IMR-90 (cell line): ENCODE data around the gene PHKG2. TPM values are rescaled to one million over a fixed set of nuclear protein-coding genes. Genes with fewer than 3 reads are reported as not detected.

Source experiments
- ATAC-seq: fragments of 200-7000 bp; cut with Tn5 transposase; 2 replicates; pipeline ENCODE4 v1.9.1; 2020; ENCODE audit warnings: low read depth, mild to moderate bottlenecking, moderate library complexity
- BruUV-seq: library from RNA; stranded (reverse); fragments of 400-500 nt; replicated peaks from 2 replicates; lab custom pipeline; 2021; lab: Mats Ljungman, UMichigan
- CTCF ChIA-PET: fragments of 300-600 bp; formaldehyde crosslinking; extraction: SDS; loops from one replicate; lab custom pipeline; 2021; ENCODE audit warnings: antibody characterized with exemption; lab: Yijun Ruan, JAX
- POLR2A ChIA-PET: fragments of 300-600 bp; sonication (Branson Sonifier 250); formaldehyde crosslinking; loops from one replicate; lab custom pipeline; 2022; ENCODE audit warnings: antibody characterized with exemption; ENCODE audit not compliant: unreplicated experiment; lab: Charles Lee
- DNase-seq: peaks from one replicate; pipeline ENCODE4 v3.0.0; 2013
- H2AFZ ChIP-seq: replicated peaks from 2 replicates; pipeline ENCODE3; 2013; ENCODE audit warnings: low read length, mild to moderate bottlenecking; ENCODE audit not compliant: poor library complexity
- H2AK5ac ChIP-seq: 2 replicates; pipeline ENCODE4 v1.6.1; 2013; ENCODE audit warnings: low read depth, low read length, inconsistent platforms
- H2AK9ac ChIP-seq: replicated peaks from 2 replicates; pipeline ENCODE3; 2013; ENCODE audit warnings: mild to moderate bottlenecking, low read depth, low read length, moderate library complexity; ENCODE audit not compliant: poor library complexity
- H2BK120ac ChIP-seq: 2 replicates; pipeline ENCODE4 v1.6.1; 2013; ENCODE audit warnings: low read depth, low read length, inconsistent platforms
- H2BK15ac ChIP-seq: 3 replicates; pipeline ENCODE4 v1.6.1; 2013; ENCODE audit warnings: low read depth, low read length, inconsistent platforms
- H2BK20ac ChIP-seq: 2 replicates; pipeline ENCODE4 v1.6.1; 2013; ENCODE audit warnings: low read depth, mild to moderate bottlenecking, inconsistent platforms, low read length, moderate library complexity
- H2BK5ac ChIP-seq: 2 replicates; pipeline ENCODE4 v1.6.1; 2013; ENCODE audit warnings: mild to moderate bottlenecking, low read depth, low read length, inconsistent platforms; ENCODE audit not compliant: poor library complexity, severe bottlenecking
- H3K14ac ChIP-seq: replicated peaks from 2 replicates; pipeline ENCODE4 v1.6.1; 2013; ENCODE audit warnings: low read depth, low read length, inconsistent platforms
- H3K18ac ChIP-seq: 2 replicates; pipeline ENCODE4 v1.6.1; 2013; ENCODE audit warnings: low read depth, low read length, control low read depth
- H3K23ac ChIP-seq: 2 replicates; pipeline ENCODE4 v1.6.1; 2013; ENCODE audit warnings: low read depth, low read length, inconsistent platforms
- H3K27ac ChIP-seq: 2 replicates; pipeline ENCODE4 v1.5.1; 2013; ENCODE audit warnings: mild to moderate bottlenecking, control low read depth, low read length; ENCODE audit not compliant: insufficient read depth
- H3K27me3 ChIP-seq: 2 replicates; pipeline ENCODE4 v1.6.1; 2013; ENCODE audit warnings: low read length; ENCODE audit not compliant: control insufficient read depth, insufficient read depth
- H3K36me3 ChIP-seq: 2 replicates; pipeline ENCODE4 v1.6.1; 2013; ENCODE audit warnings: low read length, mixed read lengths; ENCODE audit not compliant: control insufficient read depth, insufficient read depth
- H3K4ac ChIP-seq: 2 replicates; pipeline ENCODE4 v1.6.1; 2013; ENCODE audit warnings: low read depth, low read length, inconsistent platforms
- H3K4me1 ChIP-seq: 2 replicates; pipeline ENCODE4 v1.6.1; 2013; ENCODE audit warnings: low read length, mixed read lengths; ENCODE audit not compliant: control insufficient read depth, insufficient read depth
- H3K4me2 ChIP-seq: 2 replicates; pipeline ENCODE4 v1.6.1; 2013; ENCODE audit warnings: low read depth, mild to moderate bottlenecking, control low read depth, low read length, moderate library complexity
- H3K4me3 ChIP-seq: 2 replicates; pipeline ENCODE4 v1.5.1; 2013; ENCODE audit warnings: low read depth, mild to moderate bottlenecking, control low read depth, low read length, moderate library complexity; ENCODE audit not compliant: insufficient read depth
- H3K56ac ChIP-seq: 2 replicates; pipeline ENCODE4 v1.6.1; 2013; ENCODE audit warnings: low read length, inconsistent platforms; ENCODE audit not compliant: insufficient read depth; ENCODE audit errors: extremely low read depth
- H3K79me1 ChIP-seq, 2 experiments: 2 replicates each; pipeline ENCODE4 v1.6.1; 2013; ENCODE audit warnings: low read length in 2 of 2, inconsistent platforms in 1 of 2, low read depth in 1 of 2
- H3K9ac ChIP-seq: 2 replicates; pipeline ENCODE4 v1.6.1; 2013; ENCODE audit warnings: low read depth, low read length, control low read depth
- H3K9me1 ChIP-seq: 2 replicates; pipeline ENCODE4 v1.6.1; 2013; ENCODE audit warnings: low read length, inconsistent platforms; ENCODE audit not compliant: insufficient read depth
- H3K9me3 ChIP-seq: 2 replicates; pipeline ENCODE4 v1.6.1; 2013; ENCODE audit warnings: low read length; ENCODE audit not compliant: control insufficient read depth, insufficient read depth
- H4K20me1 ChIP-seq: 2 replicates; pipeline ENCODE4 v1.6.1; 2013; ENCODE audit warnings: low read length, inconsistent platforms; ENCODE audit not compliant: insufficient read depth
- H4K5ac ChIP-seq: 2 replicates; pipeline ENCODE4 v1.6.1; 2013; ENCODE audit warnings: mild to moderate bottlenecking, low read depth, low read length, control low read depth
- H4K8ac ChIP-seq, 2 experiments: 2 replicates each; pipeline ENCODE4 v1.6.1; 2013; ENCODE audit warnings: low read depth in 2 of 2, low read length in 2 of 2, control low read depth in 1 of 2, inconsistent platforms in 1 of 2
- H4K91ac ChIP-seq: 2 replicates; pipeline ENCODE4 v1.6.1; 2013; ENCODE audit warnings: low read depth, low read length, inconsistent platforms; ENCODE audit not compliant: insufficient read depth
- BHLHE40 ChIP-seq: fragments of 150-350 bp; IDR thresholded peaks from 2 replicates; pipeline ENCODE4 v1.6.1; 2016; ENCODE audit warnings: mild to moderate bottlenecking, low read depth, low read length
- CEBPB ChIP-seq: IDR thresholded peaks from 2 replicates; pipeline ENCODE4 v1.6.1; 2012; ENCODE audit warnings: low read depth, low read length, improper control_type of control experiment
- CHD1 ChIP-seq: IDR thresholded peaks from 2 replicates; pipeline ENCODE4 v1.6.1; 2012; ENCODE audit warnings: low read depth, low read length, improper control_type of control experiment
- FOS ChIP-seq: fragments of 150-350 bp; IDR thresholded peaks from 2 replicates; pipeline ENCODE4 v1.6.1; 2016; ENCODE audit warnings: low read depth, low read length
- MAFK ChIP-seq: IDR thresholded peaks from 2 replicates; pipeline ENCODE4 v1.6.1; 2012; ENCODE audit warnings: low read depth, low read length, improper control_type of control experiment
- MAZ ChIP-seq: IDR thresholded peaks from 2 replicates; pipeline ENCODE4 v1.6.1; 2012; ENCODE audit warnings: low read depth, mild to moderate bottlenecking, low read length, improper control_type of control experiment, moderate library complexity, borderline replicate concordance
- MXI1 ChIP-seq: IDR thresholded peaks from 2 replicates; pipeline ENCODE4 v1.6.1; 2012; ENCODE audit warnings: low read depth, mild to moderate bottlenecking, low read length, moderate library complexity, borderline replicate concordance
- NFE2L2 ChIP-seq: fragments of 150-350 bp; IDR thresholded peaks from 2 replicates; pipeline ENCODE4 v1.6.1; 2016; ENCODE audit warnings: low read depth, mild to moderate bottlenecking, low read length
- POLR2A ChIP-seq: IDR thresholded peaks from 2 replicates; pipeline ENCODE4 v1.6.1; 2012; ENCODE audit warnings: mild to moderate bottlenecking, low read depth, low read length
- RAD21 ChIP-seq: IDR thresholded peaks from 2 replicates; pipeline ENCODE4 v1.6.1; 2012; ENCODE audit warnings: low read length, improper control_type of control experiment
- RCOR1 ChIP-seq: IDR thresholded peaks from 2 replicates; pipeline ENCODE4 v1.6.1; 2012; ENCODE audit warnings: mild to moderate bottlenecking, low read length, improper control_type of control experiment; ENCODE audit not compliant: insufficient replicate concordance
- RFX5 ChIP-seq: IDR thresholded peaks from 2 replicates; pipeline ENCODE4 v1.8.0; 2012; ENCODE audit warnings: low read depth, mild to moderate bottlenecking, low read length, moderate library complexity
- SMC3 ChIP-seq: fragments of 150-350 bp; IDR thresholded peaks from 2 replicates; pipeline ENCODE4 v1.6.1; 2016; ENCODE audit warnings: low read depth, mild to moderate bottlenecking, antibody characterized with exemption, low read length, moderate library complexity
- WGBS, 2 experiments: methylation state at CpG; one replicate each; pipeline versions ENCODE4 v1.1.5 to v1.1.7; 2013; ENCODE audit warnings: missing lambda C conversion rate in 2 of 2; ENCODE audit not compliant: insufficient read length in 1 of 2; ENCODE audit errors: extremely low coverage in 2 of 2; 5-methylcytosine and 5-hydroxymethylcytosine counted together
- dilution Hi-C: fragments of 300-500 bp; cut with HindIII; formaldehyde crosslinking; loops from one replicate; pipeline ENCODE4 v1.14.3; 2018; ENCODE audit warnings: low sequenced_read_pairs; ENCODE audit not compliant: unreplicated experiment
- in situ Hi-C: fragments of 300-500 bp; cut with MboI; formaldehyde crosslinking; loops from 3 replicates; pipeline ENCODE4 v1.14.3; 2019; ENCODE audit warnings: low sequenced_read_pairs, inconsistent platforms, mixed read lengths
- intact Hi-C: fragments of 100-400 bp; cut with micrococcal nuclease; formaldehyde crosslinking; loops from 2 replicates; pipeline ENCODE4 v1.10.0; 2022
- polyA plus RNA-seq, 3 experiments: library from polyadenylated mRNA; depleted of rRNA; stranded (reverse); fragments of >200 nt; gene quantifications; 2 replicates each; pipeline ENCODE4 v1.2.3, GENCODE V29; 2012; ENCODE audit warnings: low replicate concordance in 1 of 3
- total RNA-seq: library from RNA; depleted of rRNA; stranded (reverse); fragments of >200 nt; gene quantifications from 2 replicates; pipeline ENCODE4 v1.2.3, GENCODE V29; 2012
- TF ChIP-seq, protein P1 (sequence below): fragments of 150-350 bp; IDR thresholded peaks from 2 replicates; pipeline ENCODE4 v1.6.1; 2017; ENCODE audit warnings: mild to moderate bottlenecking, antibody characterized with exemption, low read length, low read depth
- TF ChIP-seq, protein P2 (sequence below): conservative IDR thresholded peaks from 2 replicates; pipeline ENCODE4 v1.5.1; 2012; ENCODE audit warnings: mild to moderate bottlenecking, low read depth, low read length, improper control_type of control experiment
- TF ChIP-seq, protein P3 (sequence below): fragments of 150-350 bp; IDR thresholded peaks from 2 replicates; pipeline ENCODE4 v1.6.1; 2016; ENCODE audit warnings: low read depth, mild to moderate bottlenecking, low read length, moderate library complexity, borderline replicate concordance

PHKG2 gene
- total and polyA plus RNA-seq, 2 of the 4 experiments (the other 2 are of a cell fraction): 26.0 to 38.9 TPM

DNA sequence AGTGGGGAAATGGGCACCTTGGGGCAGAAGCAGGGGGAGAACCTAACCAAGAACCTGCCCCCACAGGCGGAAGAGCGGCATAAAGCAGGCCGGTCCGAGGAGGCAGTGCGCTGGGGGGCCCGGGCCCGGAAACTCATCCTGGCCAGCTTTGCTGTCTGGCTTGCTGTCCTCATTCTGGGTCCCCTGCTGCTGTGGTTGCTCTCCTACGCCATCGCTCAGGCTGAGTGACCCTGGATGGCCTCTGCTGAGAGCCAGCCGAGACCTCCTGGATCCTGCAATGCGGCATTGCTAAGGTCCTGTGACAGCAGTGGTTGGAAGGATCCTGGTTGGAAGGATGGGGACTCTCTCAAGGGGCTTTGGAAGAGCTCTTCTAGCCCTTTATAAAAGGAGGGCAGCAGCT lies 4.5 kb upstream of the PHKG2 start:
- CTCF ChIA-PET: no interaction called here
- dilution Hi-C loops: no loop called here

More for the DNA sequence above, 4.5 kb upstream of the PHKG2 start:
- Histone ChIP-seq H2BK120ac (no peak overlapping the region), H3K27ac (no peak overlapping the region), H3K36me3 (peaks cover 23% of the 10 kb centered on the region), H3K23ac (no peak overlapping the region), H3K18ac (no peak overlapping the region), H4K5ac (no peak overlapping the region), H4K8ac (no peak overlapping the region), H2BK15ac (no peak overlapping the region), H4K20me1 (peaks cover 4% of the 10 kb centered on the region; the same call in 1 of the 2 replicates), H3K9me3 (no peaks in the 10 kb centered on the region), H2AK9ac (no peak overlapping the region), H3K14ac (no peak overlapping the region), H2AK5ac (no peak overlapping the region), H3K56ac (no peak overlapping the region), H2AFZ (no peak overlapping the region), H4K91ac (no peak overlapping the region), H3K4me2 (no peak overlapping the region), H3K27me3 (no peaks in the 10 kb centered on the region), H2BK20ac (no peak overlapping the region), H3K4ac (no peak overlapping the region), H3K4me1 (peaks cover 14% of the 10 kb centered on the region), H3K79me1 (peaks cover 12 to 47% of the 10 kb centered on the region in 2 experiments), H2BK5ac (no peak overlapping the region), H3K9me1 (peaks cover 19% of the 10 kb centered on the region), H3K9ac (no peak overlapping the region), H3K4me3 (no peak overlapping the region)
- TF ChIP-seq CEBPB (no peak), RFX5 (no peak), FOS (no peak), NFE2L2 (no peak), POLR2A (no peak), CHD1 (no peak), MAFK (no peak), MXI1 (no peak), RAD21 (no peak), SMC3 (no peak), RCOR1 (no peak), BHLHE40 (no peak), MAZ (no peak)
- TF ChIP-seq, protein P1, sequence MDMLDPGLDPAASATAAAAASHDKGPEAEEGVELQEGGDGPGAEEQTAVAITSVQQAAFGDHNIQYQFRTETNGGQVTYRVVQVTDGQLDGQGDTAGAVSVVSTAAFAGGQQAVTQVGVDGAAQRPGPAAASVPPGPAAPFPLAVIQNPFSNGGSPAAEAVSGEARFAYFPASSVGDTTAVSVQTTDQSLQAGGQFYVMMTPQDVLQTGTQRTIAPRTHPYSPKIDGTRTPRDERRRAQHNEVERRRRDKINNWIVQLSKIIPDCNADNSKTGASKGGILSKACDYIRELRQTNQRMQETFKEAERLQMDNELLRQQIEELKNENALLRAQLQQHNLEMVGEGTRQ: no peak
- TF ChIP-seq, protein P2, sequence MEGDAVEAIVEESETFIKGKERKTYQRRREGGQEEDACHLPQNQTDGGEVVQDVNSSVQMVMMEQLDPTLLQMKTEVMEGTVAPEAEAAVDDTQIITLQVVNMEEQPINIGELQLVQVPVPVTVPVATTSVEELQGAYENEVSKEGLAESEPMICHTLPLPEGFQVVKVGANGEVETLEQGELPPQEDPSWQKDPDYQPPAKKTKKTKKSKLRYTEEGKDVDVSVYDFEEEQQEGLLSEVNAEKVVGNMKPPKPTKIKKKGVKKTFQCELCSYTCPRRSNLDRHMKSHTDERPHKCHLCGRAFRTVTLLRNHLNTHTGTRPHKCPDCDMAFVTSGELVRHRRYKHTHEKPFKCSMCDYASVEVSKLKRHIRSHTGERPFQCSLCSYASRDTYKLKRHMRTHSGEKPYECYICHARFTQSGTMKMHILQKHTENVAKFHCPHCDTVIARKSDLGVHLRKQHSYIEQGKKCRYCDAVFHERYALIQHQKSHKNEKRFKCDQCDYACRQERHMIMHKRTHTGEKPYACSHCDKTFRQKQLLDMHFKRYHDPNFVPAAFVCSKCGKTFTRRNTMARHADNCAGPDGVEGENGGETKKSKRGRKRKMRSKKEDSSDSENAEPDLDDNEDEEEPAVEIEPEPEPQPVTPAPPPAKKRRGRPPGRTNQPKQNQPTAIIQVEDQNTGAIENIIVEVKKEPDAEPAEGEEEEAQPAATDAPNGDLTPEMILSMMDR: no peak
- TF ChIP-seq, protein P3, sequence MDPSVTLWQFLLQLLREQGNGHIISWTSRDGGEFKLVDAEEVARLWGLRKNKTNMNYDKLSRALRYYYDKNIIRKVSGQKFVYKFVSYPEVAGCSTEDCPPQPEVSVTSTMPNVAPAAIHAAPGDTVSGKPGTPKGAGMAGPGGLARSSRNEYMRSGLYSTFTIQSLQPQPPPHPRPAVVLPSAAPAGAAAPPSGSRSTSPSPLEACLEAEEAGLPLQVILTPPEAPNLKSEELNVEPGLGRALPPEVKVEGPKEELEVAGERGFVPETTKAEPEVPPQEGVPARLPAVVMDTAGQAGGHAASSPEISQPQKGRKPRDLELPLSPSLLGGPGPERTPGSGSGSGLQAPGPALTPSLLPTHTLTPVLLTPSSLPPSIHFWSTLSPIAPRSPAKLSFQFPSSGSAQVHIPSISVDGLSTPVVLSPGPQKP: no peak
- WGBS, 2 experiments: 96% methylated on average over 11 of the region's 11 CpGs; no CpG with 5 or more reads in 1 of the 2 experiments
- DNase-seq (no peak), ATAC-seq (no peak)
- POLR2A ChIA-PET: no interaction called here
- intact Hi-C loops: no loop called here
- in situ Hi-C loops: no loop called here
- no TSS peak for BruUV-seq
